ENCODE measurements around the gene LIN9.

- TF ChIP-seq CTCF (IDR thresholded peaks at IDR 0.05) (no peak), POLR2AphosphoS5 (IDR thresholded peaks at IDR 0.05) (no peak)
Observed at GRCh38 chr1:226312065-226312464, 3.1 kb upstream of the LIN9 start.
